ENCODE measurements around the gene SPON1.

SPON1 gene

DNA sequence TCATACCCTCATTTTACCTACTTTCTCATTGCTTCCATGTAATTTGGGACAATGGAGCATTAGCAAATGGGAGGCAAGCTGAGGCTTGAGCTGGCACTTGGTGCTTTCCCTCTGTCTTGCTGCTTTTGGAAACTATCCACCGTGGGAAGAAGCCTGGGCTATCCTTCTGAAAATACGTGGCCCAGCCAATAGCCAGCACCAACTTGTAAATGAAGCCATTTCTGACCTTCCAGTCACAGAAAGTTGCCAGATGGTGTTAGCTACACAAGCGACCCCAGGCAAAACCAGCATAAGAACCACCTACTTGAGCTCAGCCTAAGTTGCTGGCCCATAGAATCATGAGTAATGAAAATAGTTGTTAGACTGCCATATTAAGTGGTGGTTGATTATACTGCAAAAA is 18.5 kb upstream of the SPON1 start:
- no peak for DNase-seq (ENCODE audit: low spot score)

DNA sequence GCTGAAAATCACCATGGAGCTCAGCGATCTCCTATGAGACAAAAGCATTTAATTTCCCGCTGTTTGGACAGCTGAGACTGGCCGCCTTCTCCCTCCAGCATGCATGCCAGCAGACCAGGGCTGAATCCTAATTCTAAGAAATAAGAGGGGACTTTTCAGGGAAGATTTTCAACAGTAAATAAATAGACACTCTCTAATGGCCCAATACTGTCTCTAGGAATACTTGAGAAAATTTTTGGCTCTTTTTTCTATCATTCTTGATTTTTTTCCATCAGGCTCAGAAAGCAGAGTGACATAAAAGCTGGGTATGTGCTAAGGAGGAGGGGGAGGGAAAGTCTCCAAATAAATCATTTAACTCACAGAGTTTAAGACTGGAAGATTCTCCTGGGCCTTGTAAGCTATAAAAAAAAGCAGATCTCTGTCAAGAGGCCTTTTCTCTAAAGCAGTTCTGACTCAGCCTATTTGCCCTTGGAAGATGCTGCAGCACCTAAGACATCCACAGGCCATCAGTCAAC is 17.6 kb upstream of the SPON1 start:
- no peak for DNase-seq (ENCODE audit: low spot score)

DNA sequence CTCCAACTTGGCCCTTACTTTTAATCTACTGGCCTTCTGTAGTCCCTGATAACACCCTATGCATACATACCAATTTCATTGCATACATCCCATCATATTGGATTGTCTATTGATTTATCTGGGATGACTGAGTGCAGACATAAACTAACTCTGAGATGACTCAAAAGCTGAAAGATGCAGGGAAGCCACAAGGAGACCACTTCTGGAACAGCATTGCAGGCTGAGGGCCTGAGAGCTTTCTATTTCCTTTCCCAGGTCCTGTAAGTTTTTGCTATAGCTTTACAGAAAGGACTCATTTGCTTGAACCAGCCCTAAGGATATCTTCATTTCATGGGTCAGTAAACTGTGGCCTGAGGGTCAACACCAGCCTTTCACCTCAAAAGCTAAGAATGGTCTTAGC is 15.1 kb upstream of the SPON1 start:
- no peak for DNase-seq (ENCODE audit: low spot score)

DNA sequence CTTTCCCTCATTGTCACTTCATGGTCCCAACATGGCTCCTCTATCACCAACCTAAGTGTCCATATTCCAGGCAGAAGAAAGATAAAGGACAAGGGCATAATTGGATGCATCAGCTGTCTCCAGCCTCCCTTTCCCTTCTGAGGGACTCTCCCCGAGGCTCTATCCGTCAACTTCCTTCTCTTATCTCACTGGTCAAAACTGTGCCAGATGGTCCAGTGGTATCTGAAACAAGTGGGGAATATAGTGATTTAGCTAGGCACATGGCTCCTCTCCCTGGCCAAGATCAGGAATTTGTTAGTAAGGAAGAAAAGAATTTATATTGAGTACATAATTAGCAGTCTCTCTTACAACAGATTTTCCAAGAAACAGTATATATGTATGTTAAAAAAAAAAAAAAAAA is 12.6 kb upstream of the SPON1 start:
- no peak for DNase-seq (ENCODE audit: low spot score)

DNA sequence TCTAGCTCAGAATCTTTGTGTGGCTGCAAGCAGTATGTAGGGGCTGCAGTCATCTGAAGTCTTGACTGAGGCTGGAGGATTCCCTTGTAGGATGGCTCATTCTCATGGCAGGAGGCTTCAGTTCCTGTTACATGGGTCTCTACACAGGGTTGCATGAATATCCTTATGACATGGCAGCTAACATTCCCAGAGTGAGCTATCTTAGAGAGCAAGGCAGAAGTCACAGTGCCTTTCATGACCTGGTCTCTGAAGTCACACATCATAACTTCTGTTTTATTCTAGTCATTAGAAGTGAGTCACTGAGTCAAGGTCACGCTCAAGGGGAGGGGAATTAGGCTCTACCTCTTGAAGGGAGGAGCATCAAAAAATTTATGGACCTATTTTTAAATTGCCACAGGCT is 10.3 kb upstream of the SPON1 start:
- no peak for DNase-seq (ENCODE audit: low spot score)

DNA sequence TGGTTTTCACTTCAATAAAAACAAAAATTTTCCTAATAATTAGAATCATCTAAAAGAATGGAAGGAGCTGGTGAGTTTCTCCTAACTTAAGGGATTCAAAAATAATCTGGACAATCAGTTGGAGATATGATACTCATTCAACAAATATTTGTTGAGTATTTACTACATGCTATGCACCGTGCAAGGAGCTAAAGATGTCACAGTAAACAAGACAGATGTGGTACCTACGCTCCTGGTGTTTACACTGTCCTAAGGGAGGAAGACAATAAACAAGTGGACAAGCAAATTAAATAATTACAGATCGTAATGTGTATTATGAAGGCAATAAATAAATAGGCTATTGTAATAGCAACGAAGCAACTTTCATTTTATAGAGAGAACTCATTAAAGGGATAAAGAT is 9.9 kb upstream of the SPON1 start:
- no peak for DNase-seq (ENCODE audit: low spot score)

DNA sequence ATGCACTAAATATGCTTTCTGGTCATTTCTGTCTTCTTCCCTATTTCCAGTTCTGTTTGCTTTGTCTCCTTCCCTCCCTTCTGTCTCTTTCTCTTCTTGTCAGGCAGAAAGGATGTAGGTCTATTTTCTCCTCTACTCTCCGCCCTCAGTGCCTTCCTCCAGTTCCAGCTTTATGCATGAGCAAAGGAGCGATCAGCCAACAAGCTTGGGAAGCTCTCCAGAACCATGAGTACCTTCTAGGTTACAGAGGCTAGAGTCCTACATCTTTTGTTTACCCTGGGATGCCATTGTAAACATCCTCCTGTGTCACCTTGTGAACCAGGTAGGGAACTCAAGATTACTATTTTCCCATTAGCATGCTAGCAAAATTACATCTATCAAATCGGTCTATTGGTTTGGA is 7.9 kb upstream of the SPON1 start:
- no peak for DNase-seq (ENCODE audit: low spot score)

DNA sequence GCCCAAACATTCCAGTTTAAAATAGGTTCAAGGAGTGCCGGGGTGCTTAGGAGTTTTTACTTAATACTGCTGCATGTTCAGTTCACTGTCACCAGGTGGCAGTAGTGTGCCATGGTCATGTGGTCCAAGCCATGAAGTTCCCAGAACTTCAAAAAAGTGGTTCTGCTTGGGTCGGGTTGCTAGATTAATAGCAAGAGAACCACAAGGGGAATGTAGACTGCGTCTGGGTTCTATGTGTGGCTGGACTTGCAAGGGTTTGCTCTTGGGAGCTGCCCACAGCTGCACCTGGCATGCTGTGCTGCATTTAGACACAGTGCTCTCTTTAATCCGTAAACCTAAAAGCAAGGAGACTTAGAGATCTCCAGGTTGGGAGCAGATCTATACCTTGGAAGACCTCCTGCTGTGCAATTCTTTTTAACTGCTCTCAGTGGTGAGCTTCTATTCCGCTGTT is 6.5 kb upstream of the SPON1 start:
- peak; percentile 56 for DNase-seq (ENCODE audit: low spot score)

DNA sequence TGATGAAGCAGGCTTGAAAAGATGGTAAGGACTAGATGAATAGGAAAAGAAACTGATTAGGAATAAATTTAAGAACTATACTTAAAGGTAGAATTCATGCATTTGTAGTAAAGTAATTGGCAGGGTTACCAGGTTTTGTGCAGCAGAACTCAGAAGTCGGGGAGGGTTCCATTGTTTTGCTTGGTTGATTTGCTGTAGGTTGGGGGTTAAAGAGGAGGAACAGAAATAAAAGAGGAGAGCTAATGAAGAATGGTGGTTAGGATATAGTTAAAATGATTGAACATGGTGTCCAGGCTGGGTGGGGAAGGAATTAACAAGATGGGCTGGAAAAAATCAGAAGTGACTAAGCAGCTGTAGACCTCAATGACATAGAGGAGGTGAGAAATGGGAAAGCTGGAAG is 5.5 kb upstream of the SPON1 start:
- DNase-seq (ENCODE audit: low spot score), result no peak

DNA sequence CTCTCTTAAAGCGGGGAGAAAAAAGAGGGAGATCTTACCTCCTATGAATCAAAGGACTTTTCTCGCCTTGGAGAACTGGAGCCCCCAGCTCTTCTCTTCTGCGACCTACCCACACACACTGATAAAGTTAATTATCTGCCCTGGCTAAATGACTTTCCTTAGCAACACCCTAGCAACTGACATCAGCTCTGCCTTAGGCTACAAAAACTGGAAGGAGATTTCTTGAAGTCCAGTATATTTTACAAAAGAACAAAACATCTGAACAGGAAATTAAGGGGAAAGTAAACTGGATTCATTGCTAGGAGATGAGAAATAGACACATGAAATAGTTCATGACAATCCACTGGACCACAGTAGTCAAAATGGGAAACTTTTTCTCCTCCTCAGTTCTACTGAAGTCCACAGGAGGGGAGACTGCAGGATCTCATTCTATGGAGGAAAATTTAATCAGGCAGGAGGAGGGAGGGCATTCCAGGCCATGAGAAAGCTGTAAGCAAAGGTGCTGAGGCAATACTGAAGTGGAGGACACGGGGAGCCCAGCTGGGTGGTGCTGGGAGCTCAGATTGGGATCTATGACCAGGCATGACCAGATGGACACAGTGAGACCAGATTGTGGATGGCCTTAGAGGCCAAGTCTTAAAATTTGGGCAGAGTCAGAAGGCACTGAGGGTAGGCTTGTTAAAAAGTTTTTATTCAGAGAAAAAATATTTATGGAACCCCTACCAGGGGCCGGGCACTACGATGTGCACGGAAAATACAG is 3.7 kb upstream of the SPON1 start:
- no peak for DNase-seq (ENCODE audit: low spot score)

DNA sequence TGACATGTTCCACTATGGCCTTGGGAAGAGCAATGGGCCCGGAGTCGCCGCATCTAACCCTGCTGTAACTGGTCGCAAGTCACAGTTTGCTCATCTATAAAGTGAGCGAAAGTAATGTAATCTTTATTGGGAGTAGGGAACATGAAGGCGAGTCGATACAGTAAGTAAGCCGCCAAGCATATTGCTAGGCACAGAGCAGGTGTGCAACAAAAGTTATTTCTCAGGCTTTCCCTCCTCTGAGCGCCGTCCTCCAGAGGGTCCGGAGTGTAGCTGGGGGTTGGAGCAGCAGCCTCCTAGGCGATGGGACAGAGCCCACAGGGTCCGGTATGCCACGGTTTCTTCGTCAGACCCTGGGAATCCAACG is 343 bp upstream of the SPON1 start:
- DNase-seq (ENCODE audit: low spot score), result no peak

DNA sequence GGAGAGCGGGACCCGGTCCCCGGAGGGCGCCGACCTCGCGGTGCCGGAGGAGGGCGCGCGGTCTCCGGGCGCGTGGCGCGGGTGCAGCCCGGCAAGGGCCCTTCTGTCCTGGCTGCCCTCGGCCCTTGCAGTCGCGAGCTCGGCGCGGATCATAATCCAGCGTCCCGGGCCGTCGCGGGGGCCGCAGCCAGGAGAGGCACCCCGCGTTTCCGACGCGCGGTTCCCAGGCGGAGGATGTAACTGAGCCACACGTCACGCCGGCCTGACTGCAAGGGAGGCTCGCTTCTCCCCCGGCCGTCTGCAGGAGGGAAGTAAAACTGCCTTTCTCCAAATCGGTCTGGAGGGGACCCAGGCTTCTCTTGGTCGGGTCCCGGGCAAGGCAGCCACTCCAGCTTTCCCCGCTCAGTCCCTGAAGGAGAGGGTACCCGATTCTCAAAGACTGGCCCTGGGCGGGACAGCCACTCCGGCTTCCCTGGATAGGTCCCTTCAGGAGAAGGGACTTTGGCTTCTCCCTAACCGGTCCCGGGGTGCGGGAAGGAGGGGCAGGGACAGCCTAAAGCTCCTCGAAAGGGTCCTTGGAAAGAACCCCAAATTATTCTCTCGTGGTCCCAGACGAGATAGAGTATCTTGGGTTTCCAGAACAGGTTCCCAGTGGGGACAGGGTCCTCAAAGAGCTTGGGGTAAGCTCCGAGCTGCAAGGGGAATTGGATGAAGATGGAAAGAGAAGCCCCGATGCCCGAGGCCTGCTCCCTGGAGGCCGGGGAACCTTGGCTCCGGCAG is 836 bp downstream of the SPON1 start:
- DNase-seq (ENCODE audit: low spot score), result no peak

DNA sequence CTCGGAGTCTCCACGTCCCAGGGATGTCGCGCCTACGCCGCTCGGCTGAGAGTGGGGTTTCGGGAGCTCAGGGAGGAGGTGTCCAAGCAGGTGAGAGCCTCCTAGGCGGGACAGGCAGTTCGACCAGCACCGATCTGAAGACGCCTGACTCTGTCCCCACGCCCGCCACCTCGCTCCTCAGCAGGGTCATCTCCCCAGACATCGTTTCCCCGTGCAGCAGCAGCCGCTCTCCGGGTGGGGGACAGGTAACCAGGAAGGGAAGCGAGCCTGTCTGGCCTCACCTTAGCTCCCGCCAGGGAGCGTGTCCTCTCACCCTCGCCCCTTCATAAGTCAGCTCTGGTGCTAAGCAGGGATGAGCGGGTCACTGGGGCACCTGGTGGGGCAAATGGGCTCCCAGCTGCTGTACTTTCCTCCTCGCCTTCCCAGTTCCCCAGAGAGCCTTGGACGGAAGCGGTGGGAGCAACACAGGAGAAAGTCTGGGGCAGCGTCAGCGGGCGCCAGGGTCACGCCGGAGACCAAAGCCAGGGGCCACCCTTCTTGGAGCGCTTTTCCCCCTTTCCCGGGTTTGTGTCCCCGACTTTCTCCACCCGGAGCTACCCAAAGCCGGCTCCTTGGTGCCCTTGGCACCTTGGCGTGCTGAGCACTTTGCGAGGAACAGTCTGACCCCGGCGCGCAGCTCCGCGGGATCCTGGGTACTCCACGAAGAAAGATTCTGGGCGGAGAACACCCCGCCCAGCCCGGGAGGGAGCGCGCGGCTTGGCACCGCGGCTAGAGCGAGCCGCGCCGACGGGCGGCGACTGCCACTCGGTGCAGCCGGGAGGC is 1.6 kb downstream of the SPON1 start:
- no peak for DNase-seq (ENCODE audit: low spot score)

DNA sequence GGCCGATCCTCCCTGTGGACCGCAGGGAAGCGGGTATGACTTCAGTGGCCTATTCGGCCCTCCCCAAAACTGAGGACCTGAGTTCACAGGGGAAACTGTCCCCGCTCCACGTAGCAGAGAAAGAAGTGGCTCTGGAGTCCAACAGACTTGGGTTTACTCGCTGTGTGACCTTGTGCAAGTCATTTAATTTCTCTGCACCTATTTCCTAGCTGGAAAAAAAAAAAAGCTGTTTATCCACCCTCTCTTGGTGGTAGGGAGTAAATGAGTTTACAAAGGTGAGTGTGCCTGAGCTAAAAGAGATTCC is 2.2 kb downstream of the SPON1 start:
- DNase-seq (ENCODE audit: low spot score), result no peak

DNA sequence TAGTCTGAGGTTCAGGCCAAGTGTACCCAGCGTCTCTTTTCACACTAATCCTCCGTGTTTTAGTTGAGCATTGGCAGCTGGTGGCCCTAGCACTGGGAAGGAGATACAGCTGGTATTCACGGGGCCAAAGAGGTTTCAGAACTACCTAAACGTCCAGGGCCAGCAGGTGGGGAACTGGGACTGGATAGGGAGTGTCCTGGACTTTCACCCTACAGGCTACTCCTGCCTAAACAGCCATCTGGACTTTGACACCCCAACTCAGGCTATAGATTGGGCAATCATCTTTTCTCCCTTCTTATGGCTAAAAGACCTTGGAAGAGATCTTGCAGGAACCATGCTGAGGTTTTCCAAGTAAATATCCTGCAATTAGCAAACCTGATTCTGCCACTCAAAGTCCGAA is 2.8 kb downstream of the SPON1 start:
- DNase-seq (ENCODE audit: low spot score), result no peak

DNA sequence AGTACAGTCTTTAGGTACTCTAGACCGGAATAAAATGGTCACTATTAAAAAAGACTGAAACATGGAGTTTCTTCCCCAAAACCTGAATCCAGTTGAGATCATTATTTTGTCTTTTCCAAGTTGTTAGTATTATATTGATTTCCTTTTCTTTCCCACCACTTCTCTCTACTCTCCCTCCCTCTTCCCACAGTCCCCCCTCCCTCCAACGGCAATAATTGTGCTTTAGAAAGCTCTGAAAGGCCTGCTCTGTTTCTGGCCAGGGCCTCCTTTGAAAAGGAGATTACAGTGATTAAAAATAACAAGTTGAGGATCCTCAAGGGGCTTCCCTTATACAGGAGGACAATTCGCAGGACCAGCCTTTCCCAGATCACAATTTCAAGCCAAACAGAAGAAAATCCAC is 3.5 kb downstream of the SPON1 start:
- no peak for DNase-seq (ENCODE audit: low spot score)

DNA sequence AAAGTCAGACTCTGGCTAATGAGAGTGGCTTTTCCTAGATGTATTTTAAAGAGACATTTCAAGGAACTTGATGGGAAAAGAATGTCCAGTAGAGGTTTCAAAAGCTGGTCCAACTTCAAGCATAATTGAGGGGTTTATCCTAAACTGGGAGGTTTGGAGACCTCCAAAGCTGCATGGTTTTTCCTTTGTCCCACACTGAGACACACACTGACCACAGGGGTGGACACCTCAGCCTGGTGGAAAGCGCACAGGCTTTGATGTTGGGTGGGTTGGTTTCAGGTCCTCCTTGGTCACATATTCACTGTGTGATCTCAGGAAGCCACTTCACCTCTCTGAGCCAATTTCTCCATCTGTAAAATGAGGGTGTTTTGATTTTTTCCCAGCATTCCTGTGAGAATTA is 4.0 kb downstream of the SPON1 start:
- no peak for DNase-seq (ENCODE audit: low spot score)

DNA sequence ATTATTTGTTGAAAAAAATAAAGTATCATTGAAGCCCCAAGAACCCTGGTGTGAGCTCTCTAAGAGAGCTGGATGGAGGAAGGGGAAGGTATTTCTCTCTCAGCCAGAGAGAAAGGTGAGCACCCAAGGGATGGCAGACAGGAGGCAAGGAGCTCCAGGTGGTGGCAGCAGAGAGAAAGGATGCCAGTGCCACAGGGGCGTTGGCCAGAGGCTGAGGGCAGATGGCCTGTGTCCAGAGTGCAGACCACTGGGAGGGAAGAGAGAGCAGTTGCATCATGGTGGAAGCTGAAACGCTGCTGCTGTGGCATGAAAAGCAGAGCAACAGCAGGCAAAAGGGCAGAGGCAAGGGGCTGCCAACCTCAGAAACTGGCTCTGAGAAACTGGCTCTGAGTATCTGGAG is 8.5 kb downstream of the SPON1 start:
- no peak for DNase-seq (ENCODE audit: low spot score)

DNA sequence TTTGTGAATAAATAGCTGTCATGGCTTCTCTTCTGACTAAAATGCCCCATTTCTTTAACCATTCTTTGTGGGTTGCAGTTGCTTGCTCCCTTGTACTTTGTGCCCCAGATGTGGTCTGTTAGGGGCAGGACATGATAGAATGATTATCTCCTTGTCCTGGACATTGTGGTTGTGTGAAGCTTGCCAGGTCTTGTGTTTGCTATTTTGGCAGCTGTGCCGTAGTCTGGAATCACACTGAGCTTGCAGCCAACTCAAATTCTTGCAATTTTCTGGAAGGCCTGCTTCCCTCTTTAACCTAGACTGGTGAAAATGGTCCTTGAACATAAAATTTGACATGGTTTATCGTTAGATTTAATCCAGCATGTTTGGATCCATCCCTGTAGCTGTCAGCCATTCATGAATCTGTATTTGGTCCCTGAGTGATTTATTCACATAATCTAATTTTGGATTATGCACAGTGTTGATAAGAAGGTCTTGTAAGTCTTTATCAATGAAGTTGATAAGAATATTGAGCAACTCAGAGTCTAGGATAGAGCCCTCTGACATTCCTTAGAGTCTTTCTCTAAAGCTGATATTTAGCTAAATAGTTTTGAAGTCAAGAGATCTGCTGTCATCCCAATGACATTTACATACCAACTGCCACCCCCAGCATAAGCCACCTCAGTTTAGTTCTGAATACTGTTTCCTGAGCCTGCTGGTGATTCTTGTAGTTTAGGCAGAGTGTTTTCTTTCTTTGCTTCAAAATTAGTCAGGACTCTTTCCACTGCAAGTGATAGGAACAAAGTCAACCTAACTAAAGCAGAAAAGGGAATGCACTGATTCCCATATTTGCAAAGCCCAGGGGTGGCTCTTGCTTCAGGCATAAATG is 9.8 kb downstream of the SPON1 start:
- DNase-seq (ENCODE audit: low spot score), result no peak

DNA sequence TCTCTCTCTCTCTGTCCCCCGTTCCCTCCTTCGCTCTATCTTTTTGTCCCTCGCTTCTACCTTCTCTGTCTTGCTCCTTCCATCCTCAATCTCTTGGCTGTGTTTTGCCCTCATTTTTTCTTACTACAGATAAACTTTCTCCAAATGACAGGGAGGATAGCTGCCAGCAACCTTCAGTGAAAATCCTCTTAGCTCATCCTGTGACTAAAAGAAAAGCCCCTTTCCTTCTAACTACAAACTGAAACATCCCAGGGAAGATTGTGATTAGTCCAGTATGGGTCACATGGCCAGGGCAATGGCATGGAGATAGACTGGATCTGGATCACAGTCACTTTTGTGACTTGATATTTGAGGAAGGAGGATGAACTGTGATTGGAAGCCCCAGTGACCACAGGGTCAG is 10.4 kb downstream of the SPON1 start:
- DNase-seq (ENCODE audit: low spot score), result no peak

DNA sequence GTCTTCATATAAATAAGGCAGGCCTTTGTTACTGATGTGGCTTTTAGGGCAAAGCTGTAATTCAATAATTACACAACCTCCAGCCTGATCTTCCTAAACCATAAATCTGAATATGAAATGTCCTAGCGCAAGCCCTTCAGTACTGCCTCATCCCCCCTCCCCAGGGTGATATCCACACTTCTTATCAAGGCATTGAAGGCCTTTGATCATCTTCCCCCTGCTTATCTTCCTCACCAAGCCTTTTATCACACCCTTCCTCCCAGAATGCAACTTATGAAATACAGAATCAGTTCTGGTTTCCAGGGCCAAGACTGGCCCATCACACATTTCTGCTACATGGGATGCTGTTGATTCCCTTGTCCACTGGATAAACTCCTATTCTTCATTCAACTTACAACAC is 12.1 kb downstream of the SPON1 start:
- DNase-seq (ENCODE audit: low spot score), result no peak
